DND-41 (cell line): ENCODE results near the gene ACSS1.

Experiments used
- EZH2 ChIP-seq: IDR thresholded peaks from 3 replicates; pipeline ENCODE4 v1.6.1; 2012; ENCODE audit warnings: borderline replicate concordance, low read depth, mild to moderate bottlenecking, moderate library complexity, low read length, inconsistent platforms; ENCODE audit not compliant: severe bottlenecking
- TF ChIP-seq, protein P1 (sequence below): IDR thresholded peaks from 2 replicates; pipeline ENCODE4 v1.5.1; 2012; ENCODE audit warnings: borderline replicate concordance, low read length, moderate library complexity, mild to moderate bottlenecking; ENCODE audit not compliant: poor library complexity, severe bottlenecking; ENCODE audit errors: extremely low read depth

DNA sequence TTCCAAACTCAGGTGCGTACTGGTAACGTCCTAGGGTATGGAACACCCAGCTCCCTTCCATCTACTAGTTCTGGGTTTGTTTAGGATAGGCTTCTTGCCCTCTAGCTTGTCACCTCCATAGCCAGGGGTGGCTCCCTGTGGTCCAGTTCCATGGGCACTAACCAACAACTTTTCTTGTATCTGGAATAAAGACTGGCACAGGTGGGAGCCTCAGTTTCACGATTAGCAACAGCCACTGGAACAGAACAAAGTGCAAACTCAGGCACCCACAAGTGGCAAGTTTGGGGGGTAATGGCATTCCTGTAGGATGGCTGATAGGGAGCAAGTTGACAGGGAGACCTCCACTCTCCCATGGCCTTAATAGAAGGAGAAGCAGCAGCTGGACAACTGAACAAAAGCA, 59.8 kb downstream of the ACSS1 start:
- TF ChIP-seq, protein P1, sequence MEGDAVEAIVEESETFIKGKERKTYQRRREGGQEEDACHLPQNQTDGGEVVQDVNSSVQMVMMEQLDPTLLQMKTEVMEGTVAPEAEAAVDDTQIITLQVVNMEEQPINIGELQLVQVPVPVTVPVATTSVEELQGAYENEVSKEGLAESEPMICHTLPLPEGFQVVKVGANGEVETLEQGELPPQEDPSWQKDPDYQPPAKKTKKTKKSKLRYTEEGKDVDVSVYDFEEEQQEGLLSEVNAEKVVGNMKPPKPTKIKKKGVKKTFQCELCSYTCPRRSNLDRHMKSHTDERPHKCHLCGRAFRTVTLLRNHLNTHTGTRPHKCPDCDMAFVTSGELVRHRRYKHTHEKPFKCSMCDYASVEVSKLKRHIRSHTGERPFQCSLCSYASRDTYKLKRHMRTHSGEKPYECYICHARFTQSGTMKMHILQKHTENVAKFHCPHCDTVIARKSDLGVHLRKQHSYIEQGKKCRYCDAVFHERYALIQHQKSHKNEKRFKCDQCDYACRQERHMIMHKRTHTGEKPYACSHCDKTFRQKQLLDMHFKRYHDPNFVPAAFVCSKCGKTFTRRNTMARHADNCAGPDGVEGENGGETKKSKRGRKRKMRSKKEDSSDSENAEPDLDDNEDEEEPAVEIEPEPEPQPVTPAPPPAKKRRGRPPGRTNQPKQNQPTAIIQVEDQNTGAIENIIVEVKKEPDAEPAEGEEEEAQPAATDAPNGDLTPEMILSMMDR = no peak
- no peak for TF ChIP-seq EZH2
